Activated T-helper 17 cell treated with anti-CD3 and anti-CD28 coated beads, Interleukin-2, amount 50 U/mL, for 72 hours (primary cell): ENCODE results near the gene ZNF160. TPM values are rescaled to one million over a fixed set of nuclear protein-coding genes. Genes with fewer than 3 reads are reported as not detected.

Source experiments
- total RNA-seq, 2 donors: library from RNA; stranded (reverse); gene quantifications; one replicate each; pipeline ENCODE4 v1.2.3, GENCODE V29; 2022

ZNF160 gene
- total RNA-seq, 2 donors from 2014 or later: 24.0 to 102 TPM

Other genes with a start within 250 kb of the ZNF160 start
- gene ZNF468, start 245.8 kb downstream of the ZNF160 start, total RNA-seq: 10 to 100 TPM in 1 of 2 donors, 1 to 10 TPM in 1; 8.9 to 14.2 TPM
- gene ZNF320, start 205.8 kb downstream of the ZNF160 start, total RNA-seq: 1 to 10 TPM; 3.3 to 9.4 TPM
- 1 to 10 TPM; 3.3 to 8.0 TPM for gene ZNF888, start 180.0 kb downstream of the ZNF160 start, total RNA-seq
- gene ZNF816, start 140.5 kb downstream of the ZNF160 start, total RNA-seq: 1 to 10 TPM; 5.7 to 7.1 TPM
- under 1 TPM in 1 of 2 donors, not detected in 1; 0.64 TPM for gene ERVV-1, start 89.5 kb downstream of the ZNF160 start, total RNA-seq
- gene ERVV-2, start 58.7 kb downstream of the ZNF160 start, total RNA-seq: not detected
- gene ZNF415, start 29.5 kb upstream of the ZNF160 start, total RNA-seq: 1 to 10 TPM in 1 of 2 donors, under 1 TPM in 1; 0.50 to 3.3 TPM
- 1 to 10 TPM; 3.2 to 5.3 TPM for gene ZNF347, start 55.6 kb upstream of the ZNF160 start, total RNA-seq
- 1 to 10 TPM; 1.4 to 2.9 TPM for gene ZNF665, start 89.9 kb upstream of the ZNF160 start, total RNA-seq
- gene ZNF677, start 151.5 kb upstream of the ZNF160 start, total RNA-seq: 1 to 10 TPM; 1.3 to 7.3 TPM
- gene VN1R2, start 154.9 kb upstream of the ZNF160 start, total RNA-seq: not detected
- not detected for gene VN1R4, start 164.3 kb upstream of the ZNF160 start, total RNA-seq
- 1 to 10 TPM; 4.6 to 6.4 TPM for gene ZNF845, start 230.3 kb upstream of the ZNF160 start, total RNA-seq